Thoracic aorta (tissue), 2 donors: ENCODE results near the gene LITAFD. TPM values are rescaled to one million over a fixed set of nuclear protein-coding genes. Genes with fewer than 3 reads are reported as not detected.
"Not testable (repeated sequence)": the region's sequence is repeated elsewhere in the genome, so short reads cannot be mapped to it uniquely, and the experiment has no call there.

ENCODE experiments used
- ATAC-seq: fragments of 150-250 bp; one replicate; pipeline ENCODE4 v1.8.0; 2017; ENCODE audit warnings: low read depth; ENCODE audit not compliant: insufficient number of reproducible peaks, low FRiP score
- DNase-seq: peaks from one replicate; pipeline ENCODE4 v3.0.0-alpha.2; 2020; ENCODE audit warnings: low spot score
- H3K27ac ChIP-seq, 2 donors: fragments of 200-600 bp; sonication (generic); 1 replicate in 1 of 2; 2 replicates in 1 of 2; pipeline ENCODE4 v1.5.1; 2016; ENCODE audit warnings: mild to moderate bottlenecking in 2 of 2, moderate library complexity in 2 of 2
- H3K27me3 ChIP-seq: fragments of 200-600 bp; sonication (generic); replicated peaks from 2 replicates; pipeline ENCODE4 v1.6.0; 2016; ENCODE audit warnings: mild to moderate bottlenecking; ENCODE audit not compliant: insufficient read depth
- H3K36me3 ChIP-seq: fragments of 200-600 bp; sonication (generic); one replicate; pipeline ENCODE4 v1.5.1; 2016
- H3K4me1 ChIP-seq, 2 donors: fragments of 200-600 bp; sonication (generic); 1 replicate in 1 of 2; 2 replicates in 1 of 2; pipeline versions ENCODE4 v1.5.1 to v1.6.0; 2016; ENCODE audit warnings: low read depth in 2 of 2, mild to moderate bottlenecking in 1 of 2; ENCODE audit not compliant: control insufficient read depth in 1 of 2
- H3K4me3 ChIP-seq: fragments of 200-600 bp; sonication (generic); 2 replicates; pipeline ENCODE4 v1.5.1; 2016; ENCODE audit warnings: mild to moderate bottlenecking
- H3K9me3 ChIP-seq: fragments of 200-600 bp; sonication (generic); 2 replicates; pipeline ENCODE4 v1.5.1; 2016
- total RNA-seq, 2 donors: library from RNA; depleted of rRNA; stranded (reverse); fragments of >200 nt; gene quantifications; one replicate each; pipeline versions ENCODE4 v1.1.0 to v1.2.3, GENCODE V29; 2016
- TF ChIP-seq, protein P1 (sequence below): fragments of 200-600 bp; sonication (generic); IDR thresholded peaks from one replicate; pipeline ENCODE4 v1.5.1; 2019; ENCODE audit warnings: antibody characterized with exemption

Gene LITAFD
- total RNA-seq: not detected

DNA sequence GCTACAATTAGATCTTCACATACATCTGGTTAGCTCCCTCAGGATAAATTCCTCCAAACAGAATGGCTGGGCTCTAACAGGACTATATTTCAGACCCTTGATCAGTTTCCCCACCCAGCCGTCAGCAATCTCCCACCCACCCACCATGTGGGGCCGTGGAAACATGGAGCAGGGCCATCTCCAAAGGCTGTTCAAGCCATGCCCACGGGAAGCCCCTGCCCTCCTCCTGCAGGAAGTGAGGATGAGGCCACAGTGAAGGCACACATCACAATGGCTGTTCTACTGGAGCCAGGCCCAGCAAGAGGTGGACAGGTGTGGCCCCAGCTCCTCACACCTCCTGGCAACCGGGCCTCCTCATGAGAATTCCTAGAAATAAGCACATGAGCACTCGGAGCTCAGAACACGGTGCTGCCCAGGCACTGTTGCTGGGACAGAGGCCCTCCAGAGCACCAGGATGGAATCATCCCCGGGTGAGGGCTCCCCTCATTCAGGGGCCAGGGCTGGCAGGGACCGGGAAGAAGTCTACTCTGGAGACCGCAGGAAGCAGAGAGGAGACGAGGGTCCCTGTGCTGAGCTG, at the start of gene LITAFD:
LITAFD (plus strand) TSS at position 311 of the 577 bp plus-strand sequence. CDS start 2,005 bp downstream, outside the sequence.
- Histone ChIP-seq H3K27ac (no peak within 1 kb of the TSS), H3K4me3 (no peak within 1 kb of the TSS), H3K36me3 (no peaks in the 10 kb centered on the region), H3K4me1 (peaks cover 0 to 14% of the 10 kb centered on the region in 2 donors), H3K27me3 (no peaks in the 10 kb centered on the region), H3K9me3 (no peaks in the 10 kb centered on the region)
- no peak for ATAC-seq
- TF ChIP-seq, protein P1, sequence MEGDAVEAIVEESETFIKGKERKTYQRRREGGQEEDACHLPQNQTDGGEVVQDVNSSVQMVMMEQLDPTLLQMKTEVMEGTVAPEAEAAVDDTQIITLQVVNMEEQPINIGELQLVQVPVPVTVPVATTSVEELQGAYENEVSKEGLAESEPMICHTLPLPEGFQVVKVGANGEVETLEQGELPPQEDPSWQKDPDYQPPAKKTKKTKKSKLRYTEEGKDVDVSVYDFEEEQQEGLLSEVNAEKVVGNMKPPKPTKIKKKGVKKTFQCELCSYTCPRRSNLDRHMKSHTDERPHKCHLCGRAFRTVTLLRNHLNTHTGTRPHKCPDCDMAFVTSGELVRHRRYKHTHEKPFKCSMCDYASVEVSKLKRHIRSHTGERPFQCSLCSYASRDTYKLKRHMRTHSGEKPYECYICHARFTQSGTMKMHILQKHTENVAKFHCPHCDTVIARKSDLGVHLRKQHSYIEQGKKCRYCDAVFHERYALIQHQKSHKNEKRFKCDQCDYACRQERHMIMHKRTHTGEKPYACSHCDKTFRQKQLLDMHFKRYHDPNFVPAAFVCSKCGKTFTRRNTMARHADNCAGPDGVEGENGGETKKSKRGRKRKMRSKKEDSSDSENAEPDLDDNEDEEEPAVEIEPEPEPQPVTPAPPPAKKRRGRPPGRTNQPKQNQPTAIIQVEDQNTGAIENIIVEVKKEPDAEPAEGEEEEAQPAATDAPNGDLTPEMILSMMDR: no peak
- no peak for DNase-seq

DNA sequence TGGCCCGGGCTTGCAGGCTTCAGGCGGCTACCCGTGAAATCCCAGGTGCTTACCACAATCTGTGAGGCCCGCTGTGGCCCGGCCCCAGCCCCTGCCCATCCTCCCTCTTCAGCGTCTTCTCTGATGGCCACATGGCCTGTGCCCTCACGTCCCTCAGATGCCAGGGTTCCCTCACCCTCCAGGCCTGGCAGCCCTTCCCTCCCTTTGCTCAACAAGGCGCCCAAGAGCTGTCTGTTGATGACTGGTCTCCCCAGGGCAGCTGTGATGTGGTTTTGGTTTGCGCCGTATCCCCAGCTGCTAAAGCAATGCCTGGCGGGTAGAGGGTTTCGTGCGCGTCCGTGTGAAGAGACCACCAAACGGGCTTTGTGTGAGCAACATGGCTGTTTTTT, 49.4 kb upstream of the LITAFD start:
- H3K27ac ChIP-seq: no peak overlapping the region
- no peak for ATAC-seq

DNA sequence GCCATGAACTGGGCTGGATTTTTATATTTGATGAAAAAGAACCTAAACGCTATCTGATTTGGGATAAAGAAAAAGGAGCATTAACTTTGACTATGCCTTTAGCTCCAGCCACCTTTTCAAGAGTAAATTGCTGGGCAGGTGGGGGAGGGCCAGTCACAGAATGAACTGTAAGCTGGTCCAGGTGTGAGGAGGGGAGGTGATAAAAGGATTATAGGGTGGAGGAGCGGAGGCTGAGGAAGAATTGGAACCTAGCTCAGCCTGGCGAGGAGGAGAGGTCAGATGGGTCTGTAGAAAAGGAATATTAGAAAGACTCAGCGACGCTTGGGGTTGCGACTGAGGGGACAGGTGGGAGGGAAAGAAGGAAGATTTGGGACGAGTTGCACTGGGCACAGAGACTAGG, 45.4 kb upstream of the LITAFD start:
- not testable (repeated sequence) for H3K4me3 ChIP-seq, H3K4me1 ChIP-seq, ATAC-seq, H3K36me3 ChIP-seq, DNase-seq, H3K9me3 ChIP-seq, H3K27me3 ChIP-seq, H3K27ac ChIP-seq

More for the DNA sequence above, 49.4 kb upstream of the LITAFD start:
- Histone ChIP-seq H3K4me1 (no peaks in the 10 kb centered on the region), H3K9me3 (no peaks in the 10 kb centered on the region), H3K36me3 (peaks cover 13% of the 10 kb centered on the region), H3K27me3 (no peaks in the 10 kb centered on the region), H3K4me3 (no peak overlapping the region)
- TF ChIP-seq, protein P1: no peak
- no peak for DNase-seq

DNA sequence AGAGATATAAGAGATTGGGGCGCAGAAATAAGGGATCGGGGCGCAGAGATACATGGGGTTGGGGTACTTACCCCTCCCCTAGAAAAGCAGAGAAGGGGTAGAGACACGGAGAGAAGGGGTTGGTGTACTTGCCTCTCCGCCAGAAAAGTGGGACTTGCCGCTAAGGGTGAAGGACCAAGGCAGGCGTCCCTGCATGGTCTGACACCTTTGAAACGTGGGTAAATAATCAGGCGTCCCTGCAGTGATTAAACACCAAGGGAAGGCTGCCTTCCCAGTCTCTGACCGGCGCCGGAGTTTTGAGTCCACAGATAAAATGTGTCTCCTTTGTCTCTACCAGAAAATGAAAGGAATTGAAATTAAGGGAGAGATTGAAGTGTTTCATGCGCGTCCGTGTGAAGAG, 44.6 kb upstream of the LITAFD start:
- not testable (repeated sequence) for DNase-seq, H3K27ac ChIP-seq, H3K4me3 ChIP-seq, ATAC-seq, H3K36me3 ChIP-seq, H3K4me1 ChIP-seq, H3K9me3 ChIP-seq, H3K27me3 ChIP-seq

DNA sequence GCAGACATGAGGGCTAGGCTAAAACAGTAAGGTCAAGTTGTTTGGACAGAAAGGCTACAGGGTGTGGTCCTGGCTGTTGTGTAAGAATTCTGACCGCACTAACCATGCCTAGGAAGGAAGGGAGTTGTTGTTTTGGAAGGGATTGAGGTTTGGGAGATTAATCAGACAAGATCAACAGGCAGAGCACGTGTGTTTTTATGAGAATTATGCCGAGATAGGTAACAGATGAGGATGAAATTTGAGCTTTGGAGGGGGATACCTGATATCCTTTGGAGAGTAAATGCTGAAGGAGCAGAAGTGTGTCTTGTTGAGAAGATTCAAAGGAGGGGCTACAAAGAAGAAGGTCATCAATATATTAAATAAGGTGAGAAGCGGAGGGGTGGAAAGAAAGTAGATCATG, 40.1 kb upstream of the LITAFD start:
- H3K4me3 ChIP-seq, H3K27me3 ChIP-seq, H3K4me1 ChIP-seq, DNase-seq, H3K27ac ChIP-seq, ATAC-seq, H3K36me3 ChIP-seq, H3K9me3 ChIP-seq: not testable (repeated sequence)

DNA sequence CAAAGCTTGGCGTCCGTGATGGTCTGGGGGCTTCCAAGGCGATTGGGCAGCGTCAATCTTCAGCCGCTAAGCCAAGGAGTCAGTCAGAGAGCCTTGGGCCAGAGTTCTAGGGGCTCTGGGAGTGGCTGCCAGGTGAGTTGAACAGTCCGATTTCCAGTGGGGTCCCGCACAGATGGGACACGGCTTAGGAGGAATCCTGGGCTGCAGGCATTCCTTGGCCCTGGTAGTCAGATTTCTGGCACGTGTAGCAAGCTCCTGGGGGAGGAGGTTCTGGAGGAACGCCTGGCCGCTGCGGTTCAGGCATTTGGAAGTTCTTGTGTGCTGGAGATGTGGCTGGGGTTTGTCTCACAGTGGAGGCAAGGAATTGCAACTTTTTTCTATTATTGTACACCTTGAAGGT, 38.9 kb upstream of the LITAFD start:
- H3K36me3 ChIP-seq, H3K27ac ChIP-seq, H3K4me3 ChIP-seq, H3K27me3 ChIP-seq, ATAC-seq, DNase-seq, H3K4me1 ChIP-seq, H3K9me3 ChIP-seq: not testable (repeated sequence)

DNA sequence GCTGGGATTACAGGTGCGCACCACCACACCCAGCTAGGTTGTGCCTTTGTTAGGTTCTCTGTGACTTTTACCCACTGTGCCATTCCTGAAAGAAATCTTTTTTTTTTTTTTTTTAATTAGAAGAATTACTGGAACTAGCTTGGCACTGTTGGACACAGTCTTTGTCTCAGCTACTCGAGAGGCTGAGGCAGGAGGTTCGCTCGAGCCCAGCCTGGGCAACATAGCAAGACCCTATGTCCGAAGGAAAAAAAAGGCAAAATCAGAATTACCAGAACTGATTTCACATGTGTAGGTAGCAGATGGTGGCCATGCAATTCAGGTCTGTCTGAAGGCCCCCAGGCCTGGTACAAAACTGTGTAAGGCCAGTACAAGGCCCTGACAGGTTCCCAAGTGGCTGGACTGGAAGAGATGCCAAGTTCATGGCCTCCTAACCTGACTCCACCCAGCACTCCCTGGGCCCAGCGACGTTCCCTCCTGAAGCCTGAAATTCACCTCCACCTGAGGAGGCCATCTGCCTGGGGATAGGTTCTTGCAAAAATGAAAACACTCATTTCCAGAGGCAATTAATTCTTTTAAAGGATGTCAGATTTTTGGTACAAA, 36.4 kb upstream of the LITAFD start:
- H3K36me3 ChIP-seq: peaks cover 13% of the 10 kb centered on the region
- DNase-seq (no peak), ATAC-seq (no peak)
- no peak overlapping the region for H3K27ac ChIP-seq
- H3K4me1 ChIP-seq: peaks cover 0 to 7% of the 10 kb centered on the region in 2 donors
- TF ChIP-seq, protein P1: no peak
- H3K4me3 ChIP-seq: no peak overlapping the region
- no peaks in the 10 kb centered on the region for H3K27me3 ChIP-seq
- no peaks in the 10 kb centered on the region for H3K9me3 ChIP-seq
